ENCODE measurements around the gene MTO1.

DNA sequence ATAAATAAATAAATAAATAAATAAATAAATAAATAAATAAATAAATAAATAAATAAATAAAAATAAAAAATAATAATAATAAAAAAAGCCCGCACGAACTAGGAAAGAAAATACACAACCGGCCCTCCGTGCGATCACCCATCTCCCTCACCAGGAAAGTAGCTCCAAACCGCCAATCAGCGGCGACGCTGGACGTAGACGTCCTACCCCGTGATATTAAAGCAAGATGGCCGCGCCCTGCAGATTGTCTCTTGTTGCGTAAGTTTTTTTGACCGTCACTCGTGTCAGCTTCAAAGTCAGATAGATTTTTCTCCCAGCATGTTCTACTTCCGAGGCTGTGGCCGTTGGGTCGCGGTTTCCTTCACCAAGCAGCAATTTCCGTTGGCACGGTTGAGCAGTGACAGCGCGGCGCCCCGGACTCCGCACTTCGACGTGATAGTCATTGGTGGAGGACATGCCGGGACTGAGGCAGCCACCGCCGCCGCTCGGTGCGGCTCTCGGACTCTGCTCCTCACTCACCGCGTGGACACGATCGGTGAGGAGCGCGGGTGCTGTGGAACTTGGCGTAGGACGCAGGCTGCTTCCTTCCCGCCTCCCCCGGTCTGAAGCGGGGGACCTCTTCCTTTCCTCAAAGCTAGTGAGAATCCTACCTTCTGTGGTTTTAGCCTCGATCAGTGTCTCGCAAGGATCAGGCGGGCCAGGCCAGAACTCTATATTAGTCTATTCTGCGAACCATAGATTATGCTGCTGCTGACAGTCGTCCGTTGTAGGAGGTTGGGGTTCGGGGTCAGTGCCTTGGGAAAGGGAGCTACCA is at the start of gene MTO1:
- TF ChIP-seq, protein P1, sequence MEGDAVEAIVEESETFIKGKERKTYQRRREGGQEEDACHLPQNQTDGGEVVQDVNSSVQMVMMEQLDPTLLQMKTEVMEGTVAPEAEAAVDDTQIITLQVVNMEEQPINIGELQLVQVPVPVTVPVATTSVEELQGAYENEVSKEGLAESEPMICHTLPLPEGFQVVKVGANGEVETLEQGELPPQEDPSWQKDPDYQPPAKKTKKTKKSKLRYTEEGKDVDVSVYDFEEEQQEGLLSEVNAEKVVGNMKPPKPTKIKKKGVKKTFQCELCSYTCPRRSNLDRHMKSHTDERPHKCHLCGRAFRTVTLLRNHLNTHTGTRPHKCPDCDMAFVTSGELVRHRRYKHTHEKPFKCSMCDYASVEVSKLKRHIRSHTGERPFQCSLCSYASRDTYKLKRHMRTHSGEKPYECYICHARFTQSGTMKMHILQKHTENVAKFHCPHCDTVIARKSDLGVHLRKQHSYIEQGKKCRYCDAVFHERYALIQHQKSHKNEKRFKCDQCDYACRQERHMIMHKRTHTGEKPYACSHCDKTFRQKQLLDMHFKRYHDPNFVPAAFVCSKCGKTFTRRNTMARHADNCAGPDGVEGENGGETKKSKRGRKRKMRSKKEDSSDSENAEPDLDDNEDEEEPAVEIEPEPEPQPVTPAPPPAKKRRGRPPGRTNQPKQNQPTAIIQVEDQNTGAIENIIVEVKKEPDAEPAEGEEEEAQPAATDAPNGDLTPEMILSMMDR (IDR thresholded peaks at IDR 0.05), result no peak
- TF ChIP-seq, protein P2, sequence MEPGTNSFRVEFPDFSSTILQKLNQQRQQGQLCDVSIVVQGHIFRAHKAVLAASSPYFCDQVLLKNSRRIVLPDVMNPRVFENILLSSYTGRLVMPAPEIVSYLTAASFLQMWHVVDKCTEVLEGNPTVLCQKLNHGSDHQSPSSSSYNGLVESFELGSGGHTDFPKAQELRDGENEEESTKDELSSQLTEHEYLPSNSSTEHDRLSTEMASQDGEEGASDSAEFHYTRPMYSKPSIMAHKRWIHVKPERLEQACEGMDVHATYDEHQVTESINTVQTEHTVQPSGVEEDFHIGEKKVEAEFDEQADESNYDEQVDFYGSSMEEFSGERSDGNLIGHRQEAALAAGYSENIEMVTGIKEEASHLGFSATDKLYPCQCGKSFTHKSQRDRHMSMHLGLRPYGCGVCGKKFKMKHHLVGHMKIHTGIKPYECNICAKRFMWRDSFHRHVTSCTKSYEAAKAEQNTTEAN (CRISPR knock-in tag; IDR thresholded peaks at IDR 0.05), result no peak
- TF ChIP-seq ZBTB21 (CRISPR knock-in tag; IDR thresholded peaks at IDR 0.05; ENCODE audit: borderline replicate concordance) (no peak), CREM (CRISPR knock-in tag; IDR thresholded peaks at IDR 0.05) (no peak), GABPB1 (CRISPR knock-in tag; IDR thresholded peaks at IDR 0.05) (peak; percentile 86), RELA (CRISPR knock-in tag; IDR thresholded peaks at IDR 0.05; ENCODE audit: borderline replicate concordance) (no peak)
- TF ChIP-seq, protein P3, sequence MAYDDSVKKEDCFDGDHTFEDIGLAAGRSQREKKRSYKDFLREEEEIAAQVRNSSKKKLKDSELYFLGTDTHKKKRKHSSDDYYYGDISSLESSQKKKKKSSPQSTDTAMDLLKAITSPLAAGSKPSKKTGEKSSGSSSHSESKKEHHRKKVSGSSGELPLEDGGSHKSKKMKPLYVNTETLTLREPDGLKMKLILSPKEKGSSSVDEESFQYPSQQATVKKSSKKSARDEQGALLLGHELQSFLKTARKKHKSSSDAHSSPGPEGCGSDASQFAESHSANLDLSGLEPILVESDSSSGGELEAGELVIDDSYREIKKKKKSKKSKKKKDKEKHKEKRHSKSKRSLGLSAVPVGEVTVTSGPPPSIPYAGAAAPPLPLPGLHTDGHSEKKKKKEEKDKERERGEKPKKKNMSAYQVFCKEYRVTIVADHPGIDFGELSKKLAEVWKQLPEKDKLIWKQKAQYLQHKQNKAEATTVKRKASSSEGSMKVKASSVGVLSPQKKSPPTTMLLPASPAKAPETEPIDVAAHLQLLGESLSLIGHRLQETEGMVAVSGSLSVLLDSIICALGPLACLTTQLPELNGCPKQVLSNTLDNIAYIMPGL (CRISPR knock-in tag; IDR thresholded peaks at IDR 0.05), result peak; percentile 62; the same call in 1 of the 2 replicates
- TF ChIP-seq, protein P4, sequence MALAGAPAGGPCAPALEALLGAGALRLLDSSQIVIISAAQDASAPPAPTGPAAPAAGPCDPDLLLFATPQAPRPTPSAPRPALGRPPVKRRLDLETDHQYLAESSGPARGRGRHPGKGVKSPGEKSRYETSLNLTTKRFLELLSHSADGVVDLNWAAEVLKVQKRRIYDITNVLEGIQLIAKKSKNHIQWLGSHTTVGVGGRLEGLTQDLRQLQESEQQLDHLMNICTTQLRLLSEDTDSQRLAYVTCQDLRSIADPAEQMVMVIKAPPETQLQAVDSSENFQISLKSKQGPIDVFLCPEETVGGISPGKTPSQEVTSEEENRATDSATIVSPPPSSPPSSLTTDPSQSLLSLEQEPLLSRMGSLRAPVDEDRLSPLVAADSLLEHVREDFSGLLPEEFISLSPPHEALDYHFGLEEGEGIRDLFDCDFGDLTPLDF (CRISPR knock-in tag; IDR thresholded peaks at IDR 0.05), result no peak
- TF ChIP-seq, protein P5, sequence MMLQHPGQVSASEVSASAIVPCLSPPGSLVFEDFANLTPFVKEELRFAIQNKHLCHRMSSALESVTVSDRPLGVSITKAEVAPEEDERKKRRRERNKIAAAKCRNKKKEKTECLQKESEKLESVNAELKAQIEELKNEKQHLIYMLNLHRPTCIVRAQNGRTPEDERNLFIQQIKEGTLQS (CRISPR knock-in tag; conservative IDR thresholded peaks at IDR 0.05), result no peak
- TF ChIP-seq, protein P6, sequence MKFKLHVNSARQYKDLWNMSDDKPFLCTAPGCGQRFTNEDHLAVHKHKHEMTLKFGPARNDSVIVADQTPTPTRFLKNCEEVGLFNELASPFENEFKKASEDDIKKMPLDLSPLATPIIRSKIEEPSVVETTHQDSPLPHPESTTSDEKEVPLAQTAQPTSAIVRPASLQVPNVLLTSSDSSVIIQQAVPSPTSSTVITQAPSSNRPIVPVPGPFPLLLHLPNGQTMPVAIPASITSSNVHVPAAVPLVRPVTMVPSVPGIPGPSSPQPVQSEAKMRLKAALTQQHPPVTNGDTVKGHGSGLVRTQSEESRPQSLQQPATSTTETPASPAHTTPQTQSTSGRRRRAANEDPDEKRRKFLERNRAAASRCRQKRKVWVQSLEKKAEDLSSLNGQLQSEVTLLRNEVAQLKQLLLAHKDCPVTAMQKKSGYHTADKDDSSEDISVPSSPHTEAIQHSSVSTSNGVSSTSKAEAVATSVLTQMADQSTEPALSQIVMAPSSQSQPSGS (CRISPR knock-in tag; IDR thresholded peaks at IDR 0.05; ENCODE audit: borderline replicate concordance, low read depth), result no peak

Data from WTC11 (cell line).